NAMALWA (cell line): ENCODE data around the gene CCNI.
"Not testable (repeated sequence)": the region's sequence is repeated elsewhere in the genome, so short reads cannot be mapped to it uniquely, and the experiment has no call there.

ENCODE experiments used
- DNase-seq: peaks from one replicate; pipeline ENCODE4 v3.0.0-alpha.2; 2015; ENCODE audit warnings: low spot score

Gene CCNI

GRCh38 chr4:77075869-77076799 lies at the start of gene CCNI:
TSS of gene CCNI (minus strand) at chr4:77075989. CDS start at chr4:77066362, 9,627 bp downstream.
- peak; percentile 96 for DNase-seq

GRCh38 chr4:77124576-77124975 lies 48.8 kb upstream of the CCNI start:
- no peak for DNase-seq

- DNase-seq = no peak
Measured at GRCh38 chr4:77123411-77123810, 47.6 kb upstream of the CCNI start.

GRCh38 chr4:77122656-77123055 lies 46.9 kb upstream of the CCNI start:
- DNase-seq = no peak

GRCh38 chr4:77121736-77122240 lies 46.0 kb upstream of the CCNI start:
- DNase-seq = no peak

- no peak for DNase-seq
Measured at GRCh38 chr4:77120886-77121508, 45.2 kb upstream of the CCNI start.

- DNase-seq = no peak
Measured at GRCh38 chr4:77117721-77118120, 41.9 kb upstream of the CCNI start.

- no peak for DNase-seq
Measured at GRCh38 chr4:77113069-77113468, 37.3 kb upstream of the CCNI start.

- DNase-seq = no peak
Measured at GRCh38 chr4:77110730-77111129, 34.9 kb upstream of the CCNI start.

- no peak for DNase-seq
Measured at GRCh38 chr4:77104791-77105540, 29.2 kb upstream of the CCNI start.

- no peak for DNase-seq
Measured at GRCh38 chr4:77104388-77104787, 28.6 kb upstream of the CCNI start.

GRCh38 chr4:77100234-77100633 lies 24.4 kb upstream of the CCNI start:
- no peak for DNase-seq

GRCh38 chr4:77097611-77098010 lies 21.8 kb upstream of the CCNI start:
- no peak for DNase-seq

- no peak for DNase-seq
Measured at GRCh38 chr4:77095101-77095821, 19.5 kb upstream of the CCNI start.

- DNase-seq = no peak
Measured at GRCh38 chr4:77094496-77094895, 18.7 kb upstream of the CCNI start.

- no peak for DNase-seq
Measured at GRCh38 chr4:77093401-77093800, 17.6 kb upstream of the CCNI start.

- DNase-seq = no peak
Measured at GRCh38 chr4:77092975-77093374, 17.2 kb upstream of the CCNI start.

- no peak for DNase-seq
Measured at GRCh38 chr4:77089866-77090265, 14.1 kb upstream of the CCNI start.

GRCh38 chr4:77087027-77087426 lies 11.2 kb upstream of the CCNI start:
- DNase-seq = not testable (repeated sequence)

GRCh38 chr4:77084019-77084639 lies 8.3 kb upstream of the CCNI start:
- no peak for DNase-seq

- no peak for DNase-seq
Measured at GRCh38 chr4:77082886-77083608, 7.3 kb upstream of the CCNI start.
